ENCODE data around the gene GPC3. TPM values are rescaled to one million over a fixed set of nuclear protein-coding genes. Genes with fewer than 3 reads are reported as not detected.
A peak's percentile ranks its signal among the peaks of the same experiment; 100 is the strongest.

GPC3 gene
- total and polyA plus RNA-seq, 5 donors = 6.7 to 15.5 (median 7.5) TPM

DNA sequence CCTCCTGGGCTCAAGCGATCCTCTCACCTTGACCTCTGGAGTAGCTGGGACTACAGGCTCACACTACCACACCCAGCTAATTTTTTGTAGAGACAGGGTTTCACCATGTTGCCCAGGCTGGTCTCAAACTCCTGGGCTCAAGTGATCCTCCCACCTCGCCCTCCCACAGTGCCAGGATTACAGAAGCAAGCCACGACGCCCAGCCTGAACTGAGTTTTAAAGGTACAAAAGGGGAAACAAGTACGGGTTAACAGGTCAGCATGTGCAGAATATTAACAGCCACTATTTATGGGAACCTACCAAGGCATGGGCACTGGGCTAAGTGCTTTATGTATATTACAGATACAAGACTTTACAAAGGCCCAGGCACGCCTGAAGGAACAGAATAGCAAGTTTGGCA is 405.8 kb downstream of the GPC3 start:
- H3K9me3 ChIP-seq (ENCODE audit: control insufficient read depth, low read length) = no peaks in the 10 kb centered on the region
- 91% methylated on average over 6 of the region's 6 CpGs for WGBS
- H3K4me1 ChIP-seq (ENCODE audit: control insufficient read depth, insufficient read depth, low read length) = no peaks in the 10 kb centered on the region
- intact Hi-C loops (cut with DNase I) = no loop called here
- H3K4me3 ChIP-seq (ENCODE audit: low read length) = no peak overlapping the region
- no peaks in the 10 kb centered on the region for H3K27me3 ChIP-seq (ENCODE audit: control insufficient read depth, insufficient read depth)
- H3K27ac ChIP-seq (ENCODE audit: low read length) = no peak overlapping the region
- ATAC-seq (no peak), DNase-seq (no peak)

DNA sequence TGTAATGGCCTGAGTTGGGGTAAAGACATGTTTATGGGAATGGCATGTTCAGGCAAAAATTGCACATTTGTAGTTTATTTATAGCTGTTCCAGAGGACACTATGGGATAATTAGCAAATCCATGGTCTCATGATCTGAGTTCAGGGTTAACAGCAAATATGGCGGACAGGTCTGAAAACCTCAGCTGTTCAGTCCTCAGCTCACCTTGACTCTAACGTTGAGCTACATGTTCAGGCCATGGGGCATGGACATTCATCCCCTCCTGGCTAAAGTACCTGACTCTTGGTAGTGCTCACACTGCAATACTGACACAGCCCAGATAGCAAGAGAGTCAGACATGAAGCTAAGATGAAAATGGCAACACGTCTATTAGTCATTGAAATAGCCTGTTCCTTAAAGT is 408.5 kb downstream of the GPC3 start:
- Histone ChIP-seq H3K27me3 (ENCODE audit: control insufficient read depth, insufficient read depth) (no peaks in the 10 kb centered on the region), H3K27ac (ENCODE audit: low read length) (no peak overlapping the region), H3K4me1 (ENCODE audit: control insufficient read depth, insufficient read depth, low read length) (no peaks in the 10 kb centered on the region), H3K9me3 (ENCODE audit: control insufficient read depth, low read length) (no peaks in the 10 kb centered on the region), H3K4me3 (ENCODE audit: low read length) (no peak overlapping the region)
- ATAC-seq (no peak), DNase-seq (no peak)
- intact Hi-C loops (cut with DNase I) = no loop called here
- 88% methylated on average over 3 of the region's 3 CpGs for WGBS

DNA sequence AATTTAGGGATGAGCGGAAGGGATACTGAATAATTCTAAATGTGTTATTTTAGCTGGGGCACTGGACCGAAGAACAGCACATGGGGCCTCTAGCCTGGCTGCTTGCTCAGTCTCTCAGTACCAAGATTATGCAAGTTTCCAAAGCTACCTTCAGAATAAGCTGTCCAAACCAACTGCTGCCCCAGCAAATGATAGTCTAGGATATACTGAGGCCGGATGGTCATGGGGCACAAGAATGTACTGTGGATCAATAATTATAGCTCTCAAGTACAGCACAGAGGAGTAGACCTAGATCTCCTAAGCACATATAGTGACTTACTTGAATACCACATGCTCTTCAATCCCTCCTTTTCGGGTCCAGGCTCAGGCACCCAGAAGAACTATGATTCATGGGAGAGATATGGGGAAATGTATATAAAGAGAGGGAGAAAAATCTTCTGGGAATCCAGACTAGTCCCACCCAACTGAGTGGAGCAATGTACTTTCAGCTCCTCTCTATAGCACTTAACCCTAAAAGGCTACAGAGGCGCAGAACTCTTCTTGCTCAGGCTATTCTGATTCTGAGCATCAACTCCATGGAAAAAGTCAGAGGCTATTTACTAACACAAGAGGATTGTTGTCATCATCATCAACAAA is 409.8 kb downstream of the GPC3 start:
- DNase-seq (no peak), ATAC-seq (no peak)
- H3K27ac ChIP-seq (ENCODE audit: low read length) = no peak overlapping the region
- intact Hi-C loops (cut with DNase I) = no loop called here
- H3K27me3 ChIP-seq (ENCODE audit: control insufficient read depth, insufficient read depth) = no peaks in the 10 kb centered on the region
- H3K4me3 ChIP-seq (ENCODE audit: low read length) = no peak overlapping the region
- no peaks in the 10 kb centered on the region for H3K9me3 ChIP-seq (ENCODE audit: control insufficient read depth, low read length)
- H3K4me1 ChIP-seq (ENCODE audit: control insufficient read depth, insufficient read depth, low read length) = no peaks in the 10 kb centered on the region
- WGBS = 95% methylated on average over 5 of the region's 5 CpGs

DNA sequence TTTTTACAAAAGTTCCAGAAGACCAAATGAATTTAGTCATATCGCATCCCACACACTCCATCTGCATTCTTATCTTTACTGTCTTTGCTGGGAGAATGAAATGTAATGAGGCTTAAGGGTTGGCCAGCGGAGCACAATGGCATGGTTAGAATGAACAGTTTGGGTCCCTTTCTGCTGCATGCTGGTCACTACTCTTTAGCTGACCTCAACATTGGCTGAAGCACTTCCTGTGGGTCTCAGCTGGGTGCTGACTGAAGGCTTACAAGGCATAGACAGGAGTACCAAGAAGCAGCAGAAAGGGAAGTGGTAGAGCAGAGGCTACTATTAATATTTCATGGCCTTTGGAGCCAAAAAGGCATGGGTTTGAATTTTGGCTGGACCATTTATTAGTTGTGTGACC is 410.7 kb downstream of the GPC3 start:
- Histone ChIP-seq H3K27ac (ENCODE audit: low read length) (no peak overlapping the region), H3K27me3 (ENCODE audit: control insufficient read depth, insufficient read depth) (no peaks in the 10 kb centered on the region), H3K9me3 (ENCODE audit: control insufficient read depth, low read length) (no peaks in the 10 kb centered on the region), H3K4me1 (ENCODE audit: control insufficient read depth, insufficient read depth, low read length) (no peaks in the 10 kb centered on the region), H3K4me3 (ENCODE audit: low read length) (no peak overlapping the region)
- ATAC-seq = no peak
- no peak for DNase-seq
- WGBS = 79% methylated on average over 2 of the region's 2 CpGs
- intact Hi-C loops (cut with DNase I) = no loop called here

DNA sequence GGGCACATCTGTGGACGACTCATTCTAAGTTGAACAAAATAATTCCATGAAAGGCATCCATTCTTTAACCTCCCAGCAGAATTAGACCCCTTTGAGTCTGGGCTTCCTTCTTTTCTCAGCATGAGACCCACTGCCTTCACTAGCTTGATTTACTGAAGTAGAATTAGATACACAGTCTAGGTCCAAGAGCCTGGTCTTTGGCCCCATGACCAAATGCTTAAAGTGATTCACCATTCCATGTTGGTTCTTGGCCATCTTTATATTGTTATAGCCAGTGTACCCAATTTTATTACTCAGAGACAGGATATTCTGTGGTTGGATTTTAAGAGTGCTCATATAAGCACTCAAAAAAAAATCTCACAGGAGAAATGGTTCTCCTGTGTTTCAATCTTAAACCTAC is 414.8 kb downstream of the GPC3 start:
- WGBS = 62% methylated on average over 1 of the region's 1 CpG
- Histone ChIP-seq H3K4me3 (ENCODE audit: low read length) (no peak overlapping the region), H3K9me3 (ENCODE audit: control insufficient read depth, low read length) (no peaks in the 10 kb centered on the region), H3K27me3 (ENCODE audit: control insufficient read depth, insufficient read depth) (no peaks in the 10 kb centered on the region), H3K4me1 (ENCODE audit: control insufficient read depth, insufficient read depth, low read length) (no peaks in the 10 kb centered on the region), H3K27ac (ENCODE audit: low read length) (no peak overlapping the region)
- intact Hi-C loops (cut with DNase I) = no loop called here
- ATAC-seq (no peak), DNase-seq (no peak)

DNA sequence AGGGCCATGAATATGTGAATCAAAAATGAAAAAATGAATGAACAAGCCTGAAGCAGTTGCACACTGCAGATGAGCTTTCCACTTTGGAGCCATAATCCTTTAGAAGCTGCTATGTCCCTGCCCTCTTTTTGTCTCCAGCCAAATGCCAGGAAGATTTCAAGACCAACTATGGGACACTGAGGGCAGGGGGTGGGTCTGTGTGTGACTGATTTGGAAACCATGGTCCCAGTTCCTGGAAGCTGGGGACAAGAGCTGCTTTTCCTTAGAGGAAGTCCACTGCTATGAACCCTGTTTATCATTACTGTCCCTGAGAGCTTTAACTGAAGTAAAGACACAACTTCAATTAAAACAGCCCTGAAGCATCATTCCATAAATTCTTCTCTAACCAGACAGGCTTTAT is 416.2 kb downstream of the GPC3 start:
- Histone ChIP-seq H3K4me1 (ENCODE audit: control insufficient read depth, insufficient read depth, low read length) (no peaks in the 10 kb centered on the region), H3K9me3 (ENCODE audit: control insufficient read depth, low read length) (no peaks in the 10 kb centered on the region), H3K27ac (ENCODE audit: low read length) (no peak overlapping the region), H3K27me3 (ENCODE audit: control insufficient read depth, insufficient read depth) (no peaks in the 10 kb centered on the region), H3K4me3 (ENCODE audit: low read length) (no peak overlapping the region)
- intact Hi-C loops (cut with DNase I) = no loop called here
- DNase-seq = no peak
- no peak for ATAC-seq

DNA sequence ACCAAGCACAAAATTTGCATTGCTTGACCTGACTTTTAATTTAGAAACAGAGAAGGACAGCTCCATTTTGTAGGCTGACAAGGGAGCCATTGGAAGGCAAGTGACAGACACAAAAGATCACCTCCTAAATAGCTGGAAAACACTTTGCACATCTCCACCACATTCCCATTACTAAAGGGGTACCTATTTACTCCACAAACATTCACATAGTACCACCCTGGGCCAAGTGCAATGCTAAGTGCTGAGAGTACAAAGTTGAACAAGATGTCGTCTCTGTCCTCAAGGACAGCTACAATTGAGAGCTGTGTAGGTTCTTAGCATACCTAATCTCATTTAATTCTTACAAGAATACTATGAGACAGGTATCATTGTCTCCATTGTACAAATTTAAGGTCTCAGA is 417.3 kb downstream of the GPC3 start:
- no peak for ATAC-seq
- 89% methylated on average over 1 of the region's 1 CpG for WGBS
- no peak overlapping the region for H3K4me3 ChIP-seq (ENCODE audit: low read length)
- H3K27me3 ChIP-seq (ENCODE audit: control insufficient read depth, insufficient read depth) = no peaks in the 10 kb centered on the region
- DNase-seq = no peak
- intact Hi-C loops (cut with DNase I) = no loop called here
- no peaks in the 10 kb centered on the region for H3K9me3 ChIP-seq (ENCODE audit: control insufficient read depth, low read length)
- H3K4me1 ChIP-seq (ENCODE audit: control insufficient read depth, insufficient read depth, low read length) = no peaks in the 10 kb centered on the region
- H3K27ac ChIP-seq (ENCODE audit: low read length) = no peak overlapping the region

DNA sequence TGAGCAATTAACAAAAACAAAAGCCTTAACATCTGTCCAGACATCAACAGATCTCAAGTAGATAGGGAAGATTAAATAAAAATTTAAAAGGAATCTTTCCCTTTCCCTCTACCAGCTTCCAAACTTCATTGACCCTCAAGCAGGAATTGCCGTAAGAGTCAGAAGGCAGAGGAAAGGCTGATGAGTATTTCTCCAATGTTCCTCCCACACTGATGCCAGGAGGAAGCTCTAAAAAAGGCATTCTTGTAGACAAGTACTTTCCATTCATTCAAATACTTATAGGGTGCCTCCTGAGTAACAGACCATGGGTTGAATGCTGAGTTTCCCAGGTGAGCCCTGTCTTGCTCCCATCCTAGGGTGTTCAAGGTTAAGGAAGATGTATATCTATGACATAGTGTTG is 418.5 kb downstream of the GPC3 start:
- intact Hi-C loops (cut with DNase I) = no loop called here
- H3K27ac ChIP-seq (ENCODE audit: low read length) = no peak overlapping the region
- no peaks in the 10 kb centered on the region for H3K4me1 ChIP-seq (ENCODE audit: control insufficient read depth, insufficient read depth, low read length)
- no peak overlapping the region for H3K4me3 ChIP-seq (ENCODE audit: low read length)
- DNase-seq (no peak), ATAC-seq (no peak)
- no peaks in the 10 kb centered on the region for H3K27me3 ChIP-seq (ENCODE audit: control insufficient read depth, insufficient read depth)
- no peaks in the 10 kb centered on the region for H3K9me3 ChIP-seq (ENCODE audit: control insufficient read depth, low read length)
- 90% methylated on average over 1 of the region's 1 CpG for WGBS

DNA sequence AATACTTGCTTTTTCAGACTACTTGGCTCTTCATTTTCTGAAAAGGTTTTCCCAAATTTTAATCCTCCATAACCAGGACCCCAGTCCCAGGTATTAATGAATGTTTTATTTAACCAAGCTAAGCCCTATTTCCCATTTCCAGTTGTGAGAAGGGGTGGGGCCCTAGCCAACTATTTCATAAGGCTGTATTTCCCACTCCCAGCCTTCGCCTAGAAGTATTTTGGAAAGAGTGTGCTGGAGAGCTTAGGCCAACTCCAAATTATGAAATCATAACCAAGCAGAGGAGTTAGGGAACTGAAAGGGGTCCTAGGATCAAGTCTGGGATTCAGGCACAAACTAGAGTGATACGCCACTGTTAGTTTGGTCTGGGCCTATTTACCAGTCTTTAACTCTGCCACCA is 421.7 kb downstream of the GPC3 start:
- no peaks in the 10 kb centered on the region for H3K4me1 ChIP-seq (ENCODE audit: control insufficient read depth, insufficient read depth, low read length)
- H3K27me3 ChIP-seq (ENCODE audit: control insufficient read depth, insufficient read depth) = no peaks in the 10 kb centered on the region
- no peak overlapping the region for H3K4me3 ChIP-seq (ENCODE audit: low read length)
- WGBS = 63% methylated on average over 2 of the region's 2 CpGs
- no peaks in the 10 kb centered on the region for H3K9me3 ChIP-seq (ENCODE audit: control insufficient read depth, low read length)
- no peak for DNase-seq
- no peak overlapping the region for H3K27ac ChIP-seq (ENCODE audit: low read length)
- peak; percentile 37 to 62 for ATAC-seq
- intact Hi-C loops (cut with DNase I) = no loop called here

DNA sequence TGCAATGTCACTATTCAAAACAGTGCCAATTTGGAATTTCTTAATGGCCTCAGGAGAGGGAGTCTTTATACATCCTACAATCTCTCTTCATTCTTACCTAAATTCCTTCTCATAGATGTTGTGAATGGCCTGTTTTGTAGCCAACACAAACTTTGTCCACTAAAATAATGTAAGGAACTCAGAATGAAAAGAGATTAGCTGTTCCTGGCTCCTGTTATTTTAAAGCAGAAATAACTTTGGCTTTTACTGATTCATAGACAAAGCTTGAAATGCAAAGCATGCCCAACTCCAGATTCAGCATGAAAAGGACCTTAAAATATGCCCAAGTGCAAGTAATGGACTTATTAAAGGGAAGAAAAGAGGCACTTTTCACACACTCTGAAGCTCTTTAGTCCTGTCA is 424.1 kb downstream of the GPC3 start:
- DNase-seq (no peak), ATAC-seq (no peak)
- no peaks in the 10 kb centered on the region for H3K4me1 ChIP-seq (ENCODE audit: control insufficient read depth, insufficient read depth, low read length)
- H3K4me3 ChIP-seq (ENCODE audit: low read length) = no peak overlapping the region
- H3K27me3 ChIP-seq (ENCODE audit: control insufficient read depth, insufficient read depth) = no peaks in the 10 kb centered on the region
- no peak overlapping the region for H3K27ac ChIP-seq (ENCODE audit: low read length)
- intact Hi-C loops (cut with DNase I) = no loop called here
- H3K9me3 ChIP-seq (ENCODE audit: control insufficient read depth, low read length) = no peaks in the 10 kb centered on the region

DNA sequence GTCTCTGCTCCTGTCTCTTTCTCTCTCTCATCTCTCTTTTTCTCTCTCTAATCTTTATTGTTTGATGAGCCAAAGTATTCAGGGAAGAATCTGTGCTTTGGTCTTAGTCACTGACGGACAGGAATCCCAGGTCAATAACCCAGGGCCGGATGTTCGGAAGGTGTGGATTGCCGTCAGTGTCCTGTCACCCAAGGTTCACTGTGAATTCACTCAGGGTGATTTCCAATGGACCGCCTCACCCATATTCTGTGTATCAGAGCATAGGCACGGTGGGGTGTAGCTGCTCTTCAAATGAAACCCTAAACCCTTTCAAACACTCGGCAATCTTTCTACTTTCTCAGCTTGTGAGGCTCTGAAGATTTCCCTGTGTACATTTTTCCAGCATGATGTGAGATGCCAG is 425.5 kb downstream of the GPC3 start:
- Histone ChIP-seq H3K27ac (ENCODE audit: low read length) (no peak overlapping the region), H3K4me3 (ENCODE audit: low read length) (no peak overlapping the region), H3K27me3 (ENCODE audit: control insufficient read depth, insufficient read depth) (no peaks in the 10 kb centered on the region), H3K9me3 (ENCODE audit: control insufficient read depth, low read length) (no peaks in the 10 kb centered on the region), H3K4me1 (ENCODE audit: control insufficient read depth, insufficient read depth, low read length) (no peaks in the 10 kb centered on the region)
- intact Hi-C loops (cut with DNase I) = no loop called here
- 83% methylated on average over 7 of the region's 7 CpGs for WGBS
- ATAC-seq (no peak), DNase-seq (no peak)

DNA sequence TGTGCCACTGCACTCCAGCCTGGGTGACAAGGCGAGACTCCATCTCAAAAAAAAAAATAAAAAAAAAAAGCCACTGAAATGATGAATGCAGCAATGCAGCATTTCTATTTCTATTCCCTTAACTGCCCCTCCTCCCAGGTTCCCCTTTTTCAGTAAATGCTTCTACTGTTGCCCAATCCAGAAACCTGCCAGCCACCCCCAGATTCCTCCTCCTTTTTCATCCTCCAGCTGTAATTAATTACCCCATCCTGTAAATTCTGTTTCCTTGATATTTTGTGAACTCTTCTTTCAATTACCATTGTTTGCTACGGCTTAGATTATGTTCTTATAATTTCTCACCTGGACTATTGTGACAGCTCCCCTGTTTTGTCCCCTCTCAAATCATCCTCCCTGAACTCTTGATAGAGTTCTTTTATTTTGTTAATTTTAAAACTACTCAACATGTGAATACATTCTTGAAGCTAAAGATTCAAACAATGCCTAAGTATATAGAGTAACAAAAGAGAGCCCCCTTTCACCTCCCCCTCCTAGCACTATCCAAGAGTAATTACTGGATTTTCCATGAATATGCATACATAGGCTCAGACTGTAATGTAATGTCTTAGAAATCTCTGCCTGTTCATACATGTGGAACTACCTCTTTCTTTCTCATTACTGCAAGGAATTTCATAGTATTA is 429.5 kb downstream of the GPC3 start:
- no peak for DNase-seq
- 84% methylated on average over 2 of the region's 2 CpGs for whole genome bisulfite sequencing
- no peak overlapping the region for H3K27ac ChIP-seq (ENCODE audit: low read length)
- ATAC-seq = no peak
- H3K27me3 ChIP-seq (ENCODE audit: control insufficient read depth, insufficient read depth) = no peaks in the 10 kb centered on the region
- intact Hi-C loops (cut with DNase I) = no loop called here
- no peak overlapping the region for H3K4me3 ChIP-seq (ENCODE audit: low read length)
- no peaks in the 10 kb centered on the region for H3K9me3 ChIP-seq (ENCODE audit: control insufficient read depth, low read length)
- H3K4me1 ChIP-seq (ENCODE audit: control insufficient read depth, insufficient read depth, low read length) = no peaks in the 10 kb centered on the region
